GM12878 (cell line): Measurements from ENCODE around the gene FMNL2. TPM values are rescaled to one million over a fixed set of nuclear protein-coding genes. Genes with fewer than 3 reads are reported as not detected.

Experiments
- ATAC-seq: fragments of 200-7000 bp; cut with Tn5 transposase; 3 replicates; pipeline ENCODE4 v1.9.1; 2020; ENCODE audit warnings: mild to moderate bottlenecking, moderate library complexity
- BruUV-seq: library from RNA; stranded (reverse); fragments of 400-500 nt; replicated peaks from 2 replicates; lab custom pipeline; 2021; lab: Mats Ljungman, UMichigan
- CTCF ChIA-PET: fragments of 300-600 bp; sonication (Branson Sonifier 250); formaldehyde crosslinking; extraction: SDS; loops from one replicate; lab custom pipeline; 2021; ENCODE audit warnings: inconsistent platforms; lab: Yijun Ruan, JAX
- POLR2A ChIA-PET: fragments of 350-600 bp; formaldehyde crosslinking; extraction: SDS; loops from one replicate; lab custom pipeline; 2021; ENCODE audit warnings: inconsistent platforms; lab: Charles Lee
- RAD21 ChIA-PET: fragments of 300-600 bp; sonication (Branson Sonifier 250); formaldehyde crosslinking; loops from one replicate; lab custom pipeline; 2023; ENCODE audit warnings: antibody characterized with exemption; ENCODE audit not compliant: unreplicated experiment; lab: Charles Lee
- SMC1A ChIA-PET: fragments of 300-600 bp; sonication (Branson Sonifier 250); formaldehyde crosslinking; loops from one replicate; lab custom pipeline; 2023; ENCODE audit not compliant: unreplicated experiment, uncharacterized antibody; lab: Charles Lee
- DNase-seq: peaks from one replicate; pipeline ENCODE4 v3.0.0-alpha.2; 2011; ENCODE audit warnings: low read depth, low spot score
- FAIRE-seq: peaks from 3 replicates; lab custom pipeline; 2011; peaks lifted over from hg19 to GRCh38; lab: Jason Lieb, UNC
- H2AFZ ChIP-seq: 2 replicates; pipeline ENCODE4 v1.6.0; 2011; ENCODE audit warnings: low read depth, low read length, control low read depth; ENCODE audit not compliant: control insufficient read depth
- H3K27ac ChIP-seq: 2 replicates; pipeline ENCODE4 v1.5.1; 2011; ENCODE audit warnings: control low read depth; ENCODE audit not compliant: control insufficient read depth, insufficient read depth
- H3K27me3 ChIP-seq, 2 experiments: replicated peaks in 1 of 2; 2 replicates each; pipeline versions ENCODE4 v1.6.0 to v1.6.1; 2011; ENCODE audit warnings: low read length in 1 of 2; ENCODE audit not compliant: control insufficient read depth in 2 of 2, insufficient read depth in 2 of 2
- H3K36me3 ChIP-seq, 2 experiments: 2 replicates each; pipeline ENCODE4 v1.5.1; 2011; ENCODE audit warnings: low read length in 1 of 2; ENCODE audit not compliant: control insufficient read depth in 2 of 2, insufficient read depth in 2 of 2
- H3K4me1 ChIP-seq: 2 replicates; pipeline ENCODE4 v1.6.1; 2011; ENCODE audit warnings: mild to moderate bottlenecking, low read length, moderate library complexity, mixed read lengths; ENCODE audit not compliant: control insufficient read depth, insufficient read depth
- H3K4me2 ChIP-seq: 2 replicates; pipeline ENCODE4 v1.6.0; 2011; ENCODE audit warnings: control low read depth; ENCODE audit not compliant: control insufficient read depth, insufficient read depth
- H3K4me3 ChIP-seq: fragments of 200-600 bp; sonication (generic); 2 replicates; pipeline ENCODE4 v1.5.1; 2016
- H3K79me2 ChIP-seq: 2 replicates; pipeline ENCODE4 v1.6.0; 2011; ENCODE audit warnings: low read length; ENCODE audit not compliant: control insufficient read depth, insufficient read depth
- H3K9ac ChIP-seq: 2 replicates; pipeline ENCODE4 v1.8.0; 2011; ENCODE audit warnings: low read length, control low read depth, mixed read lengths; ENCODE audit not compliant: control insufficient read depth, insufficient read depth
- H3K9me3 ChIP-seq: replicated peaks from 3 replicates; pipeline ENCODE4 v1.5.1; 2011; ENCODE audit warnings: mild to moderate bottlenecking, low read length; ENCODE audit not compliant: control insufficient read depth, insufficient read depth
- H4K20me1 ChIP-seq: 2 replicates; pipeline ENCODE4 v1.6.0; 2011; ENCODE audit not compliant: control insufficient read depth, insufficient read depth
- BMI1 ChIP-seq: fragments of 450-650 bp; IDR thresholded peaks from 2 replicates; pipeline ENCODE4 v1.6.1; 2016; ENCODE audit warnings: mild to moderate bottlenecking, moderate library complexity, borderline replicate concordance
- CEBPB ChIP-seq, 2 experiments: fragments of 150-350 bp in 1 of 2; IDR thresholded peaks; 2 replicates each; pipeline ENCODE4 v1.6.1; 2012 to 2014; ENCODE audit warnings: low read depth in 2 of 2, low read length in 2 of 2, borderline replicate concordance in 1 of 2, inconsistent platforms in 1 of 2
- NRF1 ChIP-seq: conservative IDR thresholded peaks from 2 replicates; pipeline ENCODE4 v1.6.1; 2011; ENCODE audit warnings: mild to moderate bottlenecking, low read depth, low read length, improper control_type of control experiment
- STAT1 ChIP-seq: fragments of 450-650 bp; conservative IDR thresholded peaks from 2 replicates; pipeline ENCODE4 v1.6.1; 2014; ENCODE audit warnings: antibody characterized with exemption, mild to moderate bottlenecking
- WRNIP1 ChIP-seq: IDR thresholded peaks from 2 replicates; pipeline ENCODE4 v1.6.1; 2011; ENCODE audit warnings: low read depth, low read length, improper control_type of control experiment, borderline replicate concordance
- YY1 ChIP-seq: IDR thresholded peaks from 2 replicates; pipeline ENCODE4 v1.6.1; 2011; ENCODE audit warnings: low read depth, mild to moderate bottlenecking, low read length
- WGBS: methylation state at CpG from one replicate; pipeline ENCODE4 v1.1.6; 2016; ENCODE audit warnings: low lambda C conversion rate; ENCODE audit not compliant: insufficient replicate concordance, insufficient coverage; ENCODE audit errors: missing lambda C conversion rate; 5-methylcytosine and 5-hydroxymethylcytosine counted together
- in situ Hi-C: fragments of 300-500 bp; cut with MboI; formaldehyde crosslinking; loops from 9 replicates; pipeline ENCODE4 v1.14.3; 2018; ENCODE audit warnings: mixed read lengths
- intact Hi-C: fragments of 100-400 bp; cut with micrococcal nuclease; formaldehyde crosslinking; loops from one replicate; pipeline ENCODE4 v1.14.2; 2022; ENCODE audit not compliant: unreplicated experiment
- polyA plus RNA-seq, 11 experiments: library from polyadenylated mRNA; depleted of rRNA in 4 of 11; unstranded in 6 of 11; stranded (reverse) in 5 of 11; fragments of >200 nt; fragmentation: Nextera tagmentation in 4 of 11; fragmentation: Illumina TruSeq in 1 of 11; extraction: Ambion mirVana in 4 of 11; extraction: Trizol in 1 of 11; gene quantifications; 1 replicate in 1 of 11; 2 replicates in 10 of 11; pipeline versions ENCODE4 v1.2.1 to v1.2.3, GENCODE V29; 2011 to 2016; ENCODE audit warnings: inconsistent platforms in 2 of 11, missing spikeins in 2 of 11, low read depth in 1 of 11
- total RNA-seq, 4 experiments: library from RNA; depleted of rRNA in 3 of 4; stranded (reverse); fragments of >200 nt in 3 of 4; fragmentation: Illumina TruSeq in 1 of 4; extraction: Trizol in 1 of 4; gene quantifications; 2 replicates each; pipeline versions ENCODE4 v1.2.1 to v1.2.3, GENCODE V29; 2013 to 2021
- TF ChIP-seq, protein P1 (sequence below): IDR thresholded peaks from 2 replicates; pipeline ENCODE4 v1.6.1; 2012; ENCODE audit warnings: mild to moderate bottlenecking, low read depth, low read length

FMNL2 gene
- total and polyA plus RNA-seq, 10 of the 15 experiments (the other 5 are each of a cell fraction or from before 2014, with no cell fraction given) = 0.13 to 9.9 (median 0.35) TPM

DNA sequence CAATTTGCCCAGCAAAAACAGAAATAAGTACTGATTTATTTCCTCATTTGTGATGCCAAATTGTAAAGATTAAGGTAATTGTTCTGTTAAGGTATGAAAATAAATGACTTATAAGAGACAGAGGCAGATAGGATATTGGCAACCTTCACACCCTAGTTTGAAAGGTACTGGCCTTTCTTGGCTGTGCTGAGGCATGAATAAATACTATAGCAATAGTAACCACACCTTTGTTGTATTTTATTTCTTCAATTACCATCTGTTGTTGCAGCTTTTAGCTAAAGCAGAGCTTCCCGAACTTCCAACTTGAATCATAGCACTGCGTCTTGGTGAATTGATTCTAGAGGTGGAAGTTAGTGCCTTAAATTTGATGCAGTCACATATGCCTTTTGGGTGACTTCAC, 55.9 kb downstream of the FMNL2 start (continued):
- TF ChIP-seq, protein P1, sequence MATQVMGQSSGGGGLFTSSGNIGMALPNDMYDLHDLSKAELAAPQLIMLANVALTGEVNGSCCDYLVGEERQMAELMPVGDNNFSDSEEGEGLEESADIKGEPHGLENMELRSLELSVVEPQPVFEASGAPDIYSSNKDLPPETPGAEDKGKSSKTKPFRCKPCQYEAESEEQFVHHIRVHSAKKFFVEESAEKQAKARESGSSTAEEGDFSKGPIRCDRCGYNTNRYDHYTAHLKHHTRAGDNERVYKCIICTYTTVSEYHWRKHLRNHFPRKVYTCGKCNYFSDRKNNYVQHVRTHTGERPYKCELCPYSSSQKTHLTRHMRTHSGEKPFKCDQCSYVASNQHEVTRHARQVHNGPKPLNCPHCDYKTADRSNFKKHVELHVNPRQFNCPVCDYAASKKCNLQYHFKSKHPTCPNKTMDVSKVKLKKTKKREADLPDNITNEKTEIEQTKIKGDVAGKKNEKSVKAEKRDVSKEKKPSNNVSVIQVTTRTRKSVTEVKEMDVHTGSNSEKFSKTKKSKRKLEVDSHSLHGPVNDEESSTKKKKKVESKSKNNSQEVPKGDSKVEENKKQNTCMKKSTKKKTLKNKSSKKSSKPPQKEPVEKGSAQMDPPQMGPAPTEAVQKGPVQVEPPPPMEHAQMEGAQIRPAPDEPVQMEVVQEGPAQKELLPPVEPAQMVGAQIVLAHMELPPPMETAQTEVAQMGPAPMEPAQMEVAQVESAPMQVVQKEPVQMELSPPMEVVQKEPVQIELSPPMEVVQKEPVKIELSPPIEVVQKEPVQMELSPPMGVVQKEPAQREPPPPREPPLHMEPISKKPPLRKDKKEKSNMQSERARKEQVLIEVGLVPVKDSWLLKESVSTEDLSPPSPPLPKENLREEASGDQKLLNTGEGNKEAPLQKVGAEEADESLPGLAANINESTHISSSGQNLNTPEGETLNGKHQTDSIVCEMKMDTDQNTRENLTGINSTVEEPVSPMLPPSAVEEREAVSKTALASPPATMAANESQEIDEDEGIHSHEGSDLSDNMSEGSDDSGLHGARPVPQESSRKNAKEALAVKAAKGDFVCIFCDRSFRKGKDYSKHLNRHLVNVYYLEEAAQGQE = no peak
- TF ChIP-seq BMI1 (no peak), WRNIP1 (no peak), CEBPB (IDR thresholded peaks at IDR 0.05; ENCODE audit: borderline replicate concordance in 1 of 2, low read depth in 2 of 2, low read length in 2 of 2) (no peak)

GRCh38 chr2:152391318-152391717, 56.3 kb downstream of the FMNL2 start:
- SMC1A ChIA-PET = interaction anchor here (1.4 kb wide), 1 partner anchor 9 kb away, joined by 3 read pairs; no protein-coding TSS in a partner anchor
- Histone ChIP-seq H3K27me3 (no peaks in the 10 kb centered on the region), H3K79me2 (no peaks in the 10 kb centered on the region), H3K9ac (no peak overlapping the region), H3K4me1 (no peaks in the 10 kb centered on the region), H4K20me1 (no peaks in the 10 kb centered on the region), H3K36me3 (no peaks in the 10 kb centered on the region), H3K4me2 (no peak overlapping the region), H2AFZ (no peak overlapping the region), H3K9me3 (no peaks in the 10 kb centered on the region), H3K4me3 (no peak overlapping the region), H3K27ac (no peak overlapping the region)
- CTCF ChIA-PET = no interaction called here
- POLR2A ChIA-PET = interaction anchor here (0.6 to 0.7 kb wide), 2 partner anchors 10 to 26 kb away, joined by 3 read pairs; no protein-coding TSS in a partner anchor
- intact Hi-C loops = no loop called here
- TF ChIP-seq STAT1 = no peak
- TF ChIP-seq YY1 = no peak
- no peak for TF ChIP-seq NRF1
- RAD21 ChIA-PET = no interaction called here
- FAIRE-seq = no peak
- DNase-seq = no peak
- ATAC-seq = no peak
- no TSS peak for BruUV-seq
- in situ Hi-C loops = no loop called here
- 100% methylated on average over 2 of the region's 2 CpGs for WGBS
